K562 (cell line): Measurements from ENCODE around the gene ZDHHC14. TPM values are rescaled to one million over a fixed set of nuclear protein-coding genes. Genes with fewer than 3 reads are reported as not detected.

Experiments used
- ATAC-seq: fragments of 200-7000 bp; cut with Tn5 transposase; 3 replicates; pipeline ENCODE4 v1.9.1; 2020; ENCODE audit warnings: moderate library complexity
- BruUV-seq: library from RNA; stranded (reverse); fragments of 400-500 nt; replicated peaks from 2 replicates; lab custom pipeline; 2021; lab: Mats Ljungman, UMichigan
- CTCF ChIA-PET: fragments of 300-600 bp; formaldehyde crosslinking; extraction: SDS; loops from one replicate; lab custom pipeline; 2021; ENCODE audit warnings: low intra/inter-chr PET ratio; lab: Yijun Ruan, JAX
- POLR2A ChIA-PET: fragments of 300-600, 350-650 bp; sonication (Branson Sonifier 250); formaldehyde crosslinking; extraction: SDS; loops from one replicate; lab custom pipeline; 2021; ENCODE audit warnings: antibody characterized with exemption, inconsistent platforms; lab: Yijun Ruan, JAX
- DNase-seq, 4 experiments: peaks; one replicate each; pipeline versions ENCODE4 v3.0.0 to v3.0.0-alpha.2; 2011 to 2018; ENCODE audit warnings: low spot score in 3 of 4, mixed read lengths in 3 of 4; ENCODE audit errors: extremely low read depth in 1 of 4
- FAIRE-seq: peaks from 2 replicates; lab custom pipeline; 2011; peaks lifted over from hg19 to GRCh38; lab: Jason Lieb, UNC
- H2AFZ ChIP-seq: 2 replicates; pipeline ENCODE4 v1.6.0; 2011; ENCODE audit warnings: low read depth, low read length, control low read depth, inconsistent platforms
- H3K27ac ChIP-seq: fragments of 200-600 bp; 3 replicates; pipeline ENCODE4 v1.8.0; 2011; ENCODE audit warnings: low read depth, mild to moderate bottlenecking, control low read depth, inconsistent platforms, low read length, moderate library complexity, mixed read lengths; ENCODE audit errors: extremely low read depth
- H3K27me3 ChIP-seq, 2 experiments: fragments of 300-600 bp in 1 of 2; 2 replicates in 1 of 2; 3 replicates in 1 of 2; pipeline versions ENCODE4 v1.6.0 to v1.8.0; 2011; ENCODE audit warnings: inconsistent platforms in 2 of 2, low read length in 2 of 2, mild to moderate bottlenecking in 1 of 2, mixed read lengths in 1 of 2, moderate library complexity in 1 of 2; ENCODE audit not compliant: control insufficient read depth in 2 of 2, insufficient read depth in 2 of 2
- H3K36me3 ChIP-seq: fragments of 300-600 bp; 3 replicates; pipeline ENCODE4 v1.8.0; 2011; ENCODE audit warnings: mild to moderate bottlenecking, low read length, inconsistent platforms; ENCODE audit not compliant: control insufficient read depth, insufficient read depth
- H3K4me1 ChIP-seq, 2 experiments: fragments of 200-600 bp in 1 of 2; replicated peaks in 1 of 2; 2 replicates in 1 of 2; 3 replicates in 1 of 2; pipeline versions ENCODE4 v1.5.1 to v1.8.0; 2011; ENCODE audit warnings: inconsistent platforms in 2 of 2, low read length in 2 of 2, mild to moderate bottlenecking in 1 of 2, mixed read lengths in 1 of 2, moderate library complexity in 1 of 2; ENCODE audit not compliant: control insufficient read depth in 2 of 2, insufficient read depth in 2 of 2
- H3K4me2 ChIP-seq: 2 replicates; pipeline ENCODE4 v1.6.1; 2011; ENCODE audit warnings: low read length, control low read depth, inconsistent platforms, mixed read lengths; ENCODE audit not compliant: insufficient read depth
- H3K4me3 ChIP-seq: fragments of 200-600 bp; sonication (generic), shearing (Covaris generic); 2 replicates; pipeline ENCODE4 v1.5.1; 2016; ENCODE audit warnings: control low read depth, inconsistent platforms
- H3K79me2 ChIP-seq: fragments of 200-600 bp; 3 replicates; pipeline ENCODE4 v1.8.0; 2011; ENCODE audit warnings: low read length, inconsistent platforms; ENCODE audit not compliant: control insufficient read depth, insufficient read depth
- H3K9ac ChIP-seq, 2 experiments: 2 replicates each; pipeline versions ENCODE4 v1.6.0 to v1.6.1; 2011; ENCODE audit warnings: low read depth in 2 of 2, low read length in 2 of 2, control low read depth in 1 of 2, inconsistent platforms in 1 of 2, mild to moderate bottlenecking in 1 of 2, mixed read lengths in 1 of 2; ENCODE audit not compliant: insufficient read depth in 1 of 2
- H3K9me1 ChIP-seq: one replicate; pipeline ENCODE4 v1.6.0; 2011; ENCODE audit warnings: inconsistent platforms, mild to moderate bottlenecking, low read length, moderate library complexity; ENCODE audit not compliant: control insufficient read depth, insufficient read depth
- H3K9me3 ChIP-seq: replicated peaks from 2 replicates; pipeline ENCODE4 v1.5.1; 2011; ENCODE audit warnings: low read depth, low read length, inconsistent platforms; ENCODE audit not compliant: control insufficient read depth, insufficient read depth
- H4K20me1 ChIP-seq: replicated peaks from 2 replicates; pipeline ENCODE4 v1.6.1; 2011; ENCODE audit warnings: low read length, inconsistent platforms, mixed read lengths; ENCODE audit not compliant: control insufficient read depth, insufficient read depth
- CHD4 ChIP-seq: fragments of 200-600 bp; sonication (generic); IDR thresholded peaks from 3 replicates; pipeline ENCODE4 v1.6.1; 2012; ENCODE audit warnings: low read depth, mild to moderate bottlenecking, mixed read lengths, low read length, inconsistent platforms; ENCODE audit not compliant: insufficient read depth, insufficient replicate concordance, poor library complexity, severe bottlenecking
- CREB3 ChIP-seq: fragments of 450-650 bp; conservative IDR thresholded peaks from 2 replicates; pipeline ENCODE4 v1.6.1; 2016; ENCODE audit warnings: missing genetic modification characterization, low read depth, mild to moderate bottlenecking, missing compliant biosample characterization, moderate library complexity
- CTBP1 ChIP-seq: fragments of 450-650 bp; IDR thresholded peaks from 2 replicates; pipeline ENCODE4 v1.6.1; 2016; ENCODE audit warnings: borderline replicate concordance
- DEAF1 ChIP-seq: fragments of 450-650 bp; formaldehyde crosslinking; IDR thresholded peaks from 2 replicates; pipeline ENCODE4 v1.4.0; 2020; ENCODE audit warnings: mild to moderate bottlenecking, moderate library complexity
- ESRRB ChIP-seq: fragments of 250-450 bp; sonication (Bioruptor Pico); IDR thresholded peaks from 2 replicates; pipeline ENCODE4 v1.5.0; 2020; ENCODE audit warnings: mild to moderate bottlenecking, moderate library complexity, borderline replicate concordance
- FOSL1 ChIP-seq: fragments of 200-800 bp; sonication (Bioruptor generic); conservative IDR thresholded peaks from 2 replicates; pipeline ENCODE4 v1.6.1; 2016; ENCODE audit warnings: missing genetic modification characterization, missing compliant biosample characterization
- SP1 ChIP-seq: sonication (generic); formaldehyde crosslinking; IDR thresholded peaks from 2 replicates; pipeline ENCODE4 v1.8.1; 2022; ENCODE audit warnings: mild to moderate bottlenecking, missing genetic modification reagents
- STAG1 ChIP-seq: sonication (generic); formaldehyde crosslinking; IDR thresholded peaks from 2 replicates; pipeline ENCODE4 v1.5.0; 2020; ENCODE audit warnings: missing genetic modification reagents, borderline replicate concordance
- ZFP1 ChIP-seq: fragments of 450-650 bp; formaldehyde crosslinking; IDR thresholded peaks from 2 replicates; pipeline ENCODE4 v1.4.0; 2020; ENCODE audit warnings: mild to moderate bottlenecking, mixed read lengths
- ZNF695 ChIP-seq: fragments of 450-650 bp; formaldehyde crosslinking; IDR thresholded peaks from 2 replicates; pipeline ENCODE4 v1.4.0; 2020; ENCODE audit warnings: mild to moderate bottlenecking, moderate library complexity
- ZNF766 ChIP-seq: fragments of 200-800 bp; sonication (Bioruptor generic); conservative IDR thresholded peaks from 2 replicates; pipeline ENCODE4 v1.6.1; 2016; ENCODE audit warnings: missing genetic modification characterization, missing compliant biosample characterization
- WGBS: fragments of 100-300 bp; shearing (Covaris generic); methylation state at CpG from one replicate; pipeline ENCODE4 v1.1.6; 2016; ENCODE audit warnings: low coverage, mixed read lengths; ENCODE audit not compliant: insufficient coverage; ENCODE audit errors: missing lambda C conversion rate; 5-methylcytosine and 5-hydroxymethylcytosine counted together
- in situ Hi-C: fragments of 300-500 bp; cut with MboI; formaldehyde crosslinking; loops from 4 replicates; pipeline ENCODE4 v1.15.0; 2018; ENCODE audit warnings: inconsistent platforms, mixed read lengths
- intact Hi-C: fragments of 100-400 bp; cut with micrococcal nuclease; formaldehyde crosslinking; loops from 2 replicates; pipeline ENCODE4 v1.14.2; 2022
- polyA plus RNA-seq, 8 experiments: library from polyadenylated mRNA; depleted of rRNA in 4 of 8; stranded (reverse) in 5 of 8; unstranded in 3 of 8; fragments of >200 nt; fragmentation: Nextera tagmentation in 2 of 8; fragmentation: Illumina TruSeq in 1 of 8; extraction: Ambion mirVana in 2 of 8; extraction: Trizol in 1 of 8; gene quantifications; 2 replicates each; pipeline versions ENCODE4 v1.2.1 to v1.2.3, GENCODE V29; 2011 to 2014; ENCODE audit warnings: inconsistent platforms in 1 of 8, missing spikeins in 1 of 8
- total RNA-seq, 7 experiments: library from RNA; depleted of rRNA in 6 of 7; stranded (reverse); fragments of >200 nt in 6 of 7; fragmentation: Illumina TruSeq in 2 of 7; extraction: Trizol in 2 of 7; gene quantifications; 2 replicates each; pipeline versions ENCODE4 v1.2.1 to v1.2.3, GENCODE V29; 2011 to 2021; ENCODE audit warnings: low replicate concordance in 1 of 7
- TF ChIP-seq, protein P1 (sequence below): sonication (generic); formaldehyde crosslinking; IDR thresholded peaks from 2 replicates; pipeline ENCODE4 v1.8.0; 2022; ENCODE audit warnings: missing genetic modification reagents, mild to moderate bottlenecking, borderline replicate concordance

Gene ZDHHC14
- total and polyA plus RNA-seq, 9 of the 15 experiments (the other 6 are each of a cell fraction or from before 2014, with no cell fraction given) = 0.92 to 23.1 (median 13.8) TPM

GRCh38 chr6:157688960-157689599, 308.1 kb downstream of the ZDHHC14 start:
- in situ Hi-C loops (no loop called here), intact Hi-C loops (no loop called here)
- Histone ChIP-seq H3K9me1 (no peaks in the 10 kb centered on the region), H3K36me3 (no peaks in the 10 kb centered on the region), H3K9me3 (no peaks in the 10 kb centered on the region), H2AFZ (peak overlapping the region; percentile 54), H3K9ac (peak overlapping the region in 1 of 2 experiments; percentile 80; a peak in 2 of 4 replicates), H3K27ac (no peak overlapping the region), H3K4me3 (no peak overlapping the region), H3K27me3 (peaks cover 46 to 60% of the 10 kb centered on the region in 2 experiments), H3K4me1 (peaks cover 0 to 7% of the 10 kb centered on the region in 2 experiments; a peak in 3 of 5 replicates), H3K4me2 (peak overlapping the region; percentile 30), H3K79me2 (no peaks in the 10 kb centered on the region), H4K20me1 (0 out of 2 replicates have a peak, but pooled peaks cover 2% of the 10 kb centered on the region)
- CTCF ChIA-PET = interaction anchor here (0.6 kb wide), 1 partner anchor 529 kb away, joined by 3 read pairs; no protein-coding TSS in a partner anchor
- ATAC-seq (peak; percentile 70), DNase-seq (peak; percentile 39 to 49 (median 42)), FAIRE-seq (no peak)
- BruUV-seq = no TSS peak
- WGBS = 7% methylated on average over 16 of the region's 17 CpGs
- POLR2A ChIA-PET = interaction anchor here (0.6 to 2.5 kb wide), 5 partner anchors 9 to 176 kb away, joined by 3 to 6 read pairs (median 3); no protein-coding TSS in a partner anchor
- TF ChIP-seq, protein P1, sequence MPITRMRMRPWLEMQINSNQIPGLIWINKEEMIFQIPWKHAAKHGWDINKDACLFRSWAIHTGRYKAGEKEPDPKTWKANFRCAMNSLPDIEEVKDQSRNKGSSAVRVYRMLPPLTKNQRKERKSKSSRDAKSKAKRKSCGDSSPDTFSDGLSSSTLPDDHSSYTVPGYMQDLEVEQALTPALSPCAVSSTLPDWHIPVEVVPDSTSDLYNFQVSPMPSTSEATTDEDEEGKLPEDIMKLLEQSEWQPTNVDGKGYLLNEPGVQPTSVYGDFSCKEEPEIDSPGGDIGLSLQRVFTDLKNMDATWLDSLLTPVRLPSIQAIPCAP (CRISPR knock-in tag) = no peak
- no peak for TF ChIP-seq CREB3
- TF ChIP-seq FOSL1 (tag) = no peak
- no peak for TF ChIP-seq SP1 (CRISPR knock-in tag)
- TF ChIP-seq ZNF695 (CRISPR knock-in tag) = no peak
- no peak for TF ChIP-seq STAG1 (CRISPR knock-in tag)
- TF ChIP-seq ESRRB (CRISPR knock-in tag) = no peak
- TF ChIP-seq DEAF1 (CRISPR knock-in tag) = 0 out of 2 replicates have a peak, but pooled peaks have one; percentile 18
- TF ChIP-seq CTBP1 = peak; percentile 39; the same call in 1 of the 2 replicates
- TF ChIP-seq ZNF766 = no peak
- no peak for TF ChIP-seq ZFP1
- no peak for TF ChIP-seq CHD4
